Esophagus squamous epithelium (tissue), 4 donors: ENCODE measurements around the gene PAX6.

Source experiments
- CTCF ChIP-seq, 6 experiments: fragments of 450-650 bp in 4 of 6; fragments of 200-600 bp in 2 of 6; sonication (generic) in 2 of 6; IDR thresholded peaks; one replicate each; pipeline ENCODE4 v1.5.1; 2016 to 2019; ENCODE audit warnings: antibody characterized with exemption in 6 of 6, mild to moderate bottlenecking in 4 of 6, moderate library complexity in 4 of 6
- POLR2A ChIP-seq, 4 donors: fragments of 450-650 bp; IDR thresholded peaks; one replicate each; pipeline ENCODE4 v1.6.1; 2017; ENCODE audit warnings: antibody characterized with exemption in 4 of 4, mild to moderate bottlenecking in 4 of 4, moderate library complexity in 3 of 4

GRCh38 chr11:31826536-31827438 is 15.7 kb upstream of the PAX6 start:
- no peak for TF ChIP-seq CTCF (IDR thresholded peaks at IDR 0.05)
- TF ChIP-seq POLR2A (IDR thresholded peaks at IDR 0.05): no peak
